Kidney (tissue), 14 donors: ENCODE measurements around the gene MRPL54. TPM values are rescaled to one million over a fixed set of nuclear protein-coding genes. Genes with fewer than 3 reads are reported as not detected.
A peak's percentile ranks its signal among the peaks of the same experiment; 100 is the strongest.

Experiments
- DNase-seq, 5 donors: peaks; one replicate each; pipeline ENCODE4 v3.0.0-alpha.2; 2013 to 2020
- FAIRE-seq: peaks from 2 replicates; lab custom pipeline; 2012; peaks lifted over from hg19 to GRCh38; lab: Jason Lieb, UNC
- H3K27ac ChIP-seq, 2 donors: one replicate each; pipeline ENCODE4 v1.7.0; 2013; ENCODE audit warnings: low read depth in 2 of 2, low read length in 2 of 2, inconsistent platforms in 1 of 2
- H3K27me3 ChIP-seq: one replicate; pipeline ENCODE4 v1.7.1; 2013; ENCODE audit warnings: low read length, inconsistent platforms; ENCODE audit not compliant: control insufficient read depth, insufficient read depth
- H3K36me3 ChIP-seq, 3 donors: one replicate each; pipeline versions ENCODE4 v1.7.0 to v1.7.1; 2013; ENCODE audit warnings: low read length in 3 of 3, control low read depth in 1 of 3, inconsistent platforms in 1 of 3; ENCODE audit not compliant: insufficient read depth in 3 of 3, control insufficient read depth in 2 of 3
- H3K4me1 ChIP-seq, 3 donors: one replicate each; pipeline versions ENCODE4 v1.7.0 to v1.7.1; 2013; ENCODE audit warnings: low read length in 3 of 3, inconsistent platforms in 1 of 3, low read depth in 1 of 3; ENCODE audit not compliant: control insufficient read depth in 2 of 3, insufficient read depth in 2 of 3
- H3K4me3 ChIP-seq, 3 donors: one replicate each; pipeline versions ENCODE4 v1.7.0 to v1.8.1; 2013; ENCODE audit warnings: low read length in 3 of 3, control low read depth in 1 of 3, inconsistent platforms in 1 of 3
- H3K9ac ChIP-seq, 3 donors: one replicate each; pipeline versions ENCODE4 v1.7.0 to v1.7.1; 2013; ENCODE audit warnings: low read length in 3 of 3, control low read depth in 1 of 3, inconsistent platforms in 1 of 3
- H3K9me3 ChIP-seq, 3 donors: one replicate each; pipeline versions ENCODE4 v1.7.0 to v1.7.1; 2013; ENCODE audit warnings: low read length in 3 of 3, control low read depth in 1 of 3, inconsistent platforms in 1 of 3; ENCODE audit not compliant: control insufficient read depth in 2 of 3, insufficient read depth in 1 of 3
- CTCF ChIP-seq: IDR thresholded peaks from 3 replicates; pipeline ENCODE4 v1.5.1; 2012; ENCODE audit warnings: mild to moderate bottlenecking, moderate library complexity, borderline replicate concordance; ENCODE audit not compliant: insufficient read depth; ENCODE audit errors: extremely low read depth
- intact Hi-C: fragments of 100-400 bp; cut with DNase I; formaldehyde crosslinking; loops from one replicate; pipeline ENCODE4 v1.11.1; 2022
- polyA plus RNA-seq: library from polyadenylated mRNA; stranded (reverse); fragments of 350-450 nt; fragmentation: Illumina TruSeq; extraction: RNeasy Lipid Tissue Mini Kit (QIAGEN cat#74804); gene quantifications from one replicate; pipeline ENCODE4 v1.2.3, GENCODE V29; 2014; ENCODE audit warnings: low read depth, low replicate concordance; ENCODE audit not compliant: insufficient read depth
- total RNA-seq: library from RNA; stranded (reverse); fragmentation: NEBNext Ultra II Directional; extraction: Animal tissue kit (Norgen Biotek cat#: 25700); gene quantifications from one replicate; pipeline ENCODE4 v1.2.1, GENCODE V29; 2021
- donor health status: control.
- donor health status: control.
- donor health status: control.
- donor health status: control.
- donor health status: control.
- donor health status: DM: yes; HTN: yes; CAD: no.
- donor health status: Normal renal cell carcinoma (clear cell type).

MRPL54 gene
- total and polyA plus RNA-seq, 2 donors from 2014 or later, result 57.6 to 151 TPM

GRCh38 chr19:3782330-3782729 is 19.8 kb downstream of the MRPL54 start:
- FAIRE-seq (no peak), DNase-seq (no peak)
- H3K4me3 ChIP-seq, result no peak overlapping the region
- no peak overlapping the region for H3K9ac ChIP-seq
- peaks cover 0 to 14% (median 3%) of the 10 kb centered on the region in 3 donors for H3K9me3 ChIP-seq
- intact Hi-C loops, result no loop called here
- H3K4me1 ChIP-seq, result no peaks in the 10 kb centered on the region
- no peak overlapping the region for H3K27ac ChIP-seq
- no peaks in the 10 kb centered on the region for H3K36me3 ChIP-seq
- H3K27me3 ChIP-seq, result peaks cover 2% of the 10 kb centered on the region
- no peak for TF ChIP-seq CTCF

GRCh38 chr19:3782903-3783302 is 20.4 kb downstream of the MRPL54 start:
- peaks cover 0 to 14% (median 3%) of the 10 kb centered on the region in 3 donors for H3K9me3 ChIP-seq
- no peak overlapping the region for H3K4me3 ChIP-seq
- no peak for TF ChIP-seq CTCF
- FAIRE-seq, result no peak
- intact Hi-C loops, result no loop called here
- H3K27me3 ChIP-seq, result peaks cover 2% of the 10 kb centered on the region
- H3K9ac ChIP-seq, result no peak overlapping the region
- no peak overlapping the region for H3K27ac ChIP-seq
- peak in 1 of 5 donors; percentile 58 for DNase-seq
- H3K36me3 ChIP-seq, result no peaks in the 10 kb centered on the region
- H3K4me1 ChIP-seq, result no peaks in the 10 kb centered on the region

GRCh38 chr19:3783660-3784584 is 21.4 kb downstream of the MRPL54 start:
- FAIRE-seq (no peak), DNase-seq (peak in 1 of 5 donors; percentile 63)
- no peaks in the 10 kb centered on the region for H3K36me3 ChIP-seq
- peaks cover 0 to 14% (median 3%) of the 10 kb centered on the region in 3 donors for H3K9me3 ChIP-seq
- no peak for TF ChIP-seq CTCF
- no peaks in the 10 kb centered on the region for H3K4me1 ChIP-seq
- no peak overlapping the region for H3K9ac ChIP-seq
- H3K4me3 ChIP-seq, result no peak overlapping the region
- peaks cover 2% of the 10 kb centered on the region for H3K27me3 ChIP-seq
- H3K27ac ChIP-seq, result no peak overlapping the region
- intact Hi-C loops, result no loop called here
